Activated T-cell treated with anti-CD3 and anti-CD28 coated beads, Interleukin-2, amount 50 U/mL, for 1 hour (primary cell): Measurements from ENCODE around the gene NAP1L5.
A peak's percentile ranks its signal among the peaks of the same experiment; 100 is the strongest.

ENCODE experiments used
- DNase-seq: peaks from one replicate; pipeline ENCODE4 v3.0.0-alpha.2; 2020

NAP1L5 gene

DNA sequence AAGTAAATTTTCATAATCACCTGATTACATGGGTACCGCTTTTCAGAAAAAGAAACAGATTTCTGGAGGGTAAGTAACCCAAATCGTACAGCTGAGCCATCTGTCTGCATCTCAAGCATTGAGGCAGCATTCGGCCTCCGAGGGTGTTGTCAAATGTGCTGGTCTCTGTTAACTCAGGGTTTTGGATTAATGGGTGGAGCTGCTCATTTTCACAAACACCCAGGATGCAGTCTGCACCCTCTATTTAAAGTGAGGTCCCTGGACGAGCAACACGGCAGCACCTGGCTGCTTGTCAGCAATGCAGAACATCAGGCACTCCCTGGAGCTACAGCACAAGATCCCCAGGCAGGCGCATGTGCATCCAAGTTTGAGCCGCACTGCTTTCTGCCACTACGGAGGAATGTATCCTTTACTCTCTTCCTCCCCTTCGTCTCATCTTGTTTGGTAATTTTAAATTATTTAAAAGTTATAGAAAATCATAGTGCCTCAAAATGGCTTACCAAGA is 24.7 kb upstream of the NAP1L5 start:
- no peak for DNase-seq

DNA sequence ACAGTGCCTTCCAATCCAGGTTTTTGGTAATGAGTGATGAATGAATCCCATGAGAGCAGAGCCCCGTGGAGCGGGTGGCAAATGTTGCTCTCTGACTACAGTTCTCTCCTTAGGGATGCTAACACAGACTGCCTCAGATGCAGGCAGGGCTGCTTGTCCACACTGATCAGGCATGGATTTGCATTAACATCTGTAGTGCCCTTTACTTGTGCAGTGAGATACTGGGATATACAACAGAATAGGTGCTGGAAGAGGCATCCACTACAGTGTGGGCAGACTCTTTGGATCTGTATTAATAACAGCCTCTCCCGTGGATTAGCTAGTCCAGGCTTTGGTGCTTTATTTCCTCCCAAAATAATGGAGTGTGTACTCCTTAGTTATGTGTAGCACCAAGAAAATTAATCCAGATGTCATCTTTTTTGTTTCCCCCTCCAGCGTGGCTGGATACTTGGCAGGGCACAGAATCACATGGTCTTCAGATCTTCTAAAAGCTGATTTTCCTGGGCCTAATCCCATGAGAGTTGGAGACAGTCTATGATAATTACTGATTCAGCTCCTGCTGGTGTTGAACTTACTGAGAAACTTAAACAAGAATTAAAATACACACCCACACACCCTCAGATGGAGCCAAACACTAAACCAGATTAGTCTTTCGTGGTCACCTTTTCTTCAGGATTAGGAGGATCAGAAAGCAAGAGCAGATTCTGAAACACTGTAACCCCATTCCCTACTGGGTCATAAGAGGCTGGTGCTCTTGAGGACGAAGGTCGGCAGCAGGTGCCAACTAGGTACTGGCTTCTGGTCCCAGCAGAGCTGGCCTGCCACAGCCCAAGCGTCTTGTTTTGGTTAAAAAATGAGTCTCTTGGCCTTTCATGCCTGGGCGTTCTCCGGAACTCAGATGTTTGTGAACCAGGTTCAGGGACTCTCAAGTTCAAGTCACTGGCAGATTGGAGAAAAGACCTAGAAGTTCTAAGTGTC is 23.1 kb upstream of the NAP1L5 start:
- DNase-seq = no peak

DNA sequence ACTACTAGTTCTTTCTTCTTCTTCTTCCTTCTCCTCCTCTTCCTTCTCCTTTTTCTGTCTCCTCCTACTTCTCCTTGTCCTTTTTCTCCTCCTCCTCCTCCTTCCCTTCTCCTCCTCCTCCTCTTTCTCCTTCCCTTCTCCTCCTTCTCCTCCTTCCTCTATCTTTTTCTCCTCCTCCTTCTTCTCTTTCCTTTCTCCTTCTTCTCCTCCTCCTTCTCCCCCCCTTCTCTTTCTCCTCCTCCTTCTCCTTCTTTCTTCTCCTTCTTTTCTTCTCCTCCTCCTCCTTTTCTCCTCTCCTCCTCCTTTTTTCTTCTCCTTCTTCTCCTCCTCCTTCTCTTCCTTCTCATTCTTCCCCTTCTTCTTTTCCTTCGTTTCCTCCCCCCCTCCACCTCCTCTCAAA is 21.8 kb upstream of the NAP1L5 start:
- no peak for DNase-seq

DNA sequence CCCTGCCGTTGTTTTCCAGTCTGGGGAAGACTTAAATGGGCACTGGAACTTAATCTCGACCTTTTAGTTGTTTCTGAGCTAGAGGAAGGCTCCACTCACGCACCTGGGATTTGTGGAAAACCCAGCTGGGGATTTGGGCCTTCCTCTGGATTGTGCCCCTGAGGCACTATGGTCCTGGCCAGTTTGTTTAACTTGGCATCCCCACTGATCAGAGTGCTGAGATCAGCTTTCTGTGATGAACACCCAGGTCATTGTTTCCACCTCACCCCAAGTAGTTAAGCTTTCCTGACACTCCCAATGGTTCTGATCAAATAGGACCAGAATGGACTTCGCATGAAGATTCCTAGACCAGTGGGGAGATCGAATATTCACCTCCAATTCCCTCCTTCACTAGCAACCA is 20.5 kb upstream of the NAP1L5 start:
- DNase-seq = no peak

DNA sequence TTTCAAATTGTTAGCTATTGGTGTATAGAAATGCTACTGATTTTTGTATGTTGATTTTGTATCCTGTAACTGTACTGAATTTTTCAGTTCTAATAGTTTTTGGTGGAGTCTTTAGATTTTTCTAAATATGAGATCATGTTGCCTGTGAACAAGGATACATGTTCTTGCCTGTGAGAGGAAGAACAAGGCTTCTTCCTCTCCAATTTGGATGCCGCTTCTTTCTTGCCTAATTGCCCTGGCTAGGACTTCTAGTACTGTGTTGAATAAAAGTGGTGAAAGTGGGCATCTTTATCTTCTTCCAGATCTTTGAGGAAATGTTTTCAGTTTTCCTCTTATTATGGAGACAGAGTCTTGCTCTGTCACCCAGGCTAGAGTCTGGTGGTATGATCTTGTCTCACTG is 16.2 kb upstream of the NAP1L5 start:
- no peak for DNase-seq

DNA sequence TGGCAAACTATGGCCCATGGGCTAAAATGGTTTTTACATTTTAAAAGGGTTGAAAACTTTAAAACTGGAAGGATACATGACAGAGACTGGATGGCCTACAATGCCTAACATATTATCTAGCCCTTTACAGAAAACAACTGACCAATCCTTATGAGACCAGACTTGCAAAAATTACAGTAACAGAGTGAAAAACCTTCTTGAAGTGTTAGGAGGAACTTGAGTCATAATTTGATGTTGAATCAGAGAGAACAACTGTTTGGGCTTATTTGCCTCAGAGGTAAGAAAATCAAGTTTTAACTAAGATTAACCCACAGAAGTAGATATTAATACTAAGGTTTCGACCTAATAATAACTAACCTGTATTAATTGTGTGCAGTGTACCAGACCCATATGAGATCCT is 12.4 kb upstream of the NAP1L5 start:
- no peak for DNase-seq

DNA sequence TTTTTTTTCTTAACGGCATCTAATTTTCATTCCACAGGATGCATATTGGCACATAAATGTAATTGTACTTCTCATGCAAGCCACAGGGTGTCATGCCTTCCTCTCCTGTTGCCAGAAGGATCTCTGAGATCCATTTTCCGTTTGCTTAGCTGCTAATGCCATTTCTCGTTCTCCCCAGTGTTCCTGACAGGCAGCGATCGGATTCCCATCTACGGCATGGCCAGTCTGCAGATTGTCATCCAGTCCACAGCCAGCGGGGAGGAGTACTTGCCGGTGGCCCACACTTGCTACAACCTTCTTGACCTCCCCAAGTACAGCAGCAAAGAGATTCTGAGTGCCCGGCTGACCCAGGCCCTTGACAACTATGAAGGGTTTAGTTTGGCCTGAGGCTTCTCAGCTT is 8.9 kb upstream of the NAP1L5 start:
- no peak for DNase-seq

DNA sequence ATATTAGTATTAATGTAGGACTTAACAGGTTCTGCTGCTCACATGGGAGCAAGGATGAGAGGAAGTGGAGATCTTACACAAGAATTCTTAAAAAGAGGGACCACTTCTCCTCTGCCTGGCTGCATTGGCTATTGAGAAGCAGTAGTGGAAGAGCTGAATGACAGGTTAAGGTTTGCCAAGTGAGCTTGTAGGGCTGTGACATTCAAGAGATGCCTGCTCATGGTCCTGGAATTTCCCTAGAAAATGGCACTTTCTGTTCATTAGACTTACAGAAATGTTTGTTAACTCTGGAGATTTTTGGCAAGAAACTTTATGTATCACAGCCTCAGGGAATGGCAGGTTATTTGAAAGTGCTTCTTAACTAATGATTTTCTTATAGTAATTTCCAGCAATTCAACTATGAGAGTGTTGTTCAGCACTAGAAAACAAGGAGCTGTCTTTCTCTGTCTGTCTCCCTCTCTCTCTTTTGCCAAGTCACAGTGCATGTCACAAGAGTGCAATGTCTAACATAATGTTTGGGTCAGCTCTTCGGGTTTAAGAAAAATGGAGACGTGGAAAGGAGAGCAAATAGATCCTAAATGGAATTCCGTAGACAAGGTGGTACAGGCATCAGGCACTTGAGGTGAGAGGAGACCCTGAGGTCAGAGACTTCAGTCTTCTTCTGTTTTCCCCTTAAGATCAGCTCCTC is 8.3 kb upstream of the NAP1L5 start:
- DNase-seq = no peak

DNA sequence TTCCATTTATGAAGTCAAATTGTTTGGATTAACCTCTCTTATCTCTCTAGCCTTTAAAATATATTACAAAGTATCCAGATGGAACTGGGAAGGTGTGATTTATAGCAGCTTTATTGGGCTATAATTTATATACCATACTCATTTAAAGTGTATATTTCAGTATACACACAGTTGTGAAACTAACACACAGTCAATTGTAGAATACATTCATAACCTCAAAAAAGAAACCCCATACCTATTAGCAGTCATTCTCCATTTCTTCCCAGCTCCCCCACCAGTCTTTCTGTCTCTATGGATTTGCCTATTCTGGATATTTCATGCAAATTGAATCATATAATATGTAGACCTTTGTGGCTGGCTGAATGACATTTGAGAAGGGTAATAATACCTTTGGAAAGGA is 7.6 kb upstream of the NAP1L5 start:
- DNase-seq = no peak

DNA sequence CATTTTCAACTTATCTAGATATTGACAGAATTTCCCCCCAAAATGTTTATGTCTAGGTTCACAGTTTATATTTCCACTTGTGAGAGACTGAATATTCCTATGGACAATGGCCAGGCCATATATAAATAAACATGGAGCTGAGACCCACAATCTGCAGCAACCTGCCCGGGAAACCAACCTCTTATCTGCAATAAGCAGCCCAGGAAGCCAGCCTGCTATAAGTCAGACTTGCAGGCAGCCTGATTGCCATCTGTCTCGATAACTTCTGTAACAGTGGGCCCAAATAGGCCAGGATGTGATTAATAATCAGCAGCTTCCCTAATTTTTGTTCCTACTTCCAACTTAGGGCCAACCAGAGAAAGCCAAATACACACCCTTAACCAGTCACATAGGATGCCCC is 5.2 kb upstream of the NAP1L5 start:
- no peak for DNase-seq

DNA sequence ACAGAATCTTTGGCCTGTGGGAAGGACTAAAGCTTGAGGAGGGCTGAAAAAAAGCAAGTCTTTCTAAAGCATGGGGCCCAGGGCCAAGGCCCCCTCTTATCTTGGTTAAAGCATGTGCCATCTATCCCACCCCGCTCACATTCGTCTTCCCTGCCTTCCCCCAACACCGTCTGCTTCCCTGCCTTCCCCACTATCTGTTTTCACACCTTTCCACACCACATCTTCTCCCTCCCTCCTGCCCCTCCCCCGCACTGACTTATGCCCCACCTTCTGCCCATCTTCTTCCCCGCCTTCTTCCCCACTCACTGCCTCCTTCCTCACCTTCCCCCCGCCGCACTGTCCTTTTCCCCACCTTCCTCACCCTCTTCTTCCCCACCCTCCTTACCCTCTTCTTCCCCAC is 890 bp upstream of the NAP1L5 start:
- no peak for DNase-seq

DNA sequence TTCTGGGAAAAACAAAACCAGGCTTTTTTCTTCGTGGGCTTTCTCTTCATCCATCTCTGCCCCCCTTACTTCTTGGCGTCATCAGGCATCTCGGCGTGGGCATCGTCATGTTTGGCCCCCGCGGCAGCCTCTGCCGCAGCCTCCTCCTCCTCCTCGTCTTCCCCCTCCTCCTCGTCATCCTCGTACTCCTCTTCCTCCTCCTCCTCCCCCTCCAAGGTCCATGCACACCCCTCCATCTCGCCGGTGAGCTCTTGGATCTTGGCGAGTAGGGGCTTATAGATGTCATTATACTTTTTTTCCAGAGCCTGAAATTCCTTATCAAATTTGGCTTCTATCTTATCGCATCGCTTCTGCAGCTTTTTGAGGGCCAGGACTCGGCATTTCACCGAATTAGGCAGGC is 488 bp downstream of the NAP1L5 start:
- DNase-seq = peak; percentile 25

DNA sequence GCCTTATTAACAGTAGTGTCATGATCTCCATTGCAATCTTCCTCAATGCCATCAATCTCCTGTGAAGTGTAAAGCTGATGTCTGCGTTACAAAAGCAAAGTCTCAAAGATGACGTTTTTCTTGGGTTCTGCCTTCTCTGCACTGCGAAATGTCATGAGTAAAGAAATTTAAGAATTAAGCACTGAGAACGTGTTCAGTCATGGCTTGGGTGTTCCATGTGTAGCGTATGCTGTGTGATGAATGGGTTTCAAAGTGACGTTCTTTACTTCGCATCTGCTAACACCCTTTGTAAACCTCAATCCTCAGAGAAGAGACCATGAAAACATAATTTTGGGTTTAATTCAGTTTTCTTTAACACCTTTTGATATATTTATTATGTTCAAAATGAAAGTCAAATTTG is 999 bp downstream of the NAP1L5 start:
- no peak for DNase-seq

DNA sequence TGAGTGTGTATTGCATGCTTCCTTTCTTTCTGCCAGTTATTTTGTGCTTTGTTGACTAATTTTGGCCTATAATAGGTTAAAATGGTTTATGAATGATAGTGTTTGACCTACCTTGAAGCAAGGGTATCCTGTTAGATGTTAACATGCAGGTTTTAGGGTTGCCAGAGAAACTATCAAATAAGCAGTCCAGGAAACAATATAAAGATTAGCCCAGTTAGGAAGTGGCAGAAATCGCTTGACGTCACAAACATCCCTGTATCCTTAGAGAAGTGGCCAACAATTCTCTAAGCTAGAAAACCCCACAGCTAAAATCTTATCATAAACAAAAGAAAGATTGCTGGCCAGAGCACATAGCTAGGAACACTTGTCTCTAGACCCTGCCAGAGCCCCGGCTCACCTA is 3.8 kb downstream of the NAP1L5 start:
- no peak for DNase-seq

DNA sequence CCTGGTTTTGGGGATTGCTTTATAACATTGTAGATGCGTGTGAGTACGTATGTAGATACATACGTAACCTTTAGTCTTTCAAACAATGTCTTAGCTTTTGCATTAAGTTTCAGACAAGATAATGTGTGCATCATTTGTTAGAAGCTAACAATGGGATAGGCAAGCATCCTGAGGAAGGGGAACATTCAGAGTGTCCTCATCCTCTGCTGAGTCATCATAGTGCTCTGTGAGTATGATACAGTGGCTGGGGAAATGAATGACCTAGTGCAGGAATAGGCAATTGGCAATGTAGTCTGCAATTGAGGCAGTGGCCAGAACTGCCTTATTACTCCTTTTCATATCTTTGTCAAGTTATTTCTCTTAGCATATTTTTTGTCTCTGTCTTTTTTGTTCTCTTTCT is 7.3 kb downstream of the NAP1L5 start:
- no peak for DNase-seq

DNA sequence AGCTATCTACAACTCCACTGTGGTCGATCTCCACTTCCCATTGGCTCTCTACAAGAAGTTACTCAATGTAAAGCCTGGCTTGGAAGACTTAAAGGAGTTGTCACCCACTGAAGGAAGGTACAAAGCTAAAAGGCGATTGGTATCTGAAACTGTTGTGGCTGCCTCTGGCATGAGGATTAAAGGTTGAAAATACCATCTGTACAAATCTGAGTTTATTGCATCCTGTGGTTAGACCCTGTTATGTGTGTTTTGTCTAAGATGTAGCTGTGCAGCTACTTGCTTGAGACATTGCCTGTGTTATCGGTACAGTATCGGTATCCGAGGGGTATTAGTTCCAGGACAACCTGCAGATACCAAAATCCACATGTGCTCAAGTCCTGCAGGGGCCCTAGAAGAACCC is 16.4 kb downstream of the NAP1L5 start:
- DNase-seq = no peak

DNA sequence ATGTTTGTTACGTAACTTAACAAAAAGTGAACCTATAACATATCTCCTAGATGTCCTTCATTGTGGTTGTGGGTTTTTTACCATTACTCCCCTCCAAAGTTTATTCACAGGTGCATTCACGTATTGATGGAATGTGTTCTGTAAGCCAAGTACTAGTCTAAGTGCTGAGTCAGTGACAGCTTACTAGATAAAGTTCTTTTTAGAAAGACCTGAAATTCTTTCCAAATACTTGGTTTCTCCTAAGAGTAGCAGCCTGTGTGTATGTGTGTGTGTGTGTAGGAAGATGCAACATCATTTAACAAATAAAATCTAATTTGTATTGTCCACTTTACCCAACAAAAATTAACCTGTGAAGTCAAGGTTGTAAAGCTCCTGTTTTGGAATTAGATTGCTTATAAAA is 22.1 kb downstream of the NAP1L5 start:
- DNase-seq = no peak

DNA sequence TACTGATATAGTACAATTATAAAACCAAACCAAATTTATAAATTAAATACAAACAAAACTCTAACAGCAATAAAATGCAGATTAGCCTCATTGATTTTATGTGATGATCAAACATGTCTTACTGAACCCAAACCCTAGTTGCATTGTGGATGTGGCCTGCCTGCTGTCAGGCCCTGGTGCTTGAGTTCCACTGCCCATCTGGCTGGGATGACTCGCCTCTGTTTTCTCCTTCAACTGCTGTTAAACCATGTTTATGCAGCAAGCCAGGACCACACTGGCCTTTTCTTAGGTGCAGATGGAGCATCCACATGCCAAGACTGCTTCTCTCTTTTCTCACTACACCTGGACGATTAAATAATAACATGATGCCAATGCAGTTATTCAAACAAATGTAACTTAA is 22.6 kb downstream of the NAP1L5 start:
- no peak for DNase-seq

DNA sequence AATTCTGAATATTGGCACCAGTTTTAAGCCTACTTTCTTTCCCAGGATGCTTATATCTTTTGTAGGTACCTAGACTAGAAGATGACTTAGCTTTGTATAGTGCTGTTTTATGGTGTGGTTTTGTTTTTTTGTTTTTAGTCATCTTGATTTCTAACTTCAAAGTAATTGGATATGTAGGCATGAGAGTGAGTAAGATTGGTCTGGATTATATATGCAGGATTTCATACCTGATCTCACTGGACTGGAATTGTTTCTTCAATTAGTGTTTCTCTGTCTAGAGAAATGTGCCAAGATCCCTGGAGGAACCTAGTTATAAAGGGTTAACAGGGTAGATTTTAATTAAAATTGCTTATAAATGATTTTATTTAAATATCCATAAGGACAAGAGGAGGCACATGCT is 23.1 kb downstream of the NAP1L5 start:
- DNase-seq = no peak

DNA sequence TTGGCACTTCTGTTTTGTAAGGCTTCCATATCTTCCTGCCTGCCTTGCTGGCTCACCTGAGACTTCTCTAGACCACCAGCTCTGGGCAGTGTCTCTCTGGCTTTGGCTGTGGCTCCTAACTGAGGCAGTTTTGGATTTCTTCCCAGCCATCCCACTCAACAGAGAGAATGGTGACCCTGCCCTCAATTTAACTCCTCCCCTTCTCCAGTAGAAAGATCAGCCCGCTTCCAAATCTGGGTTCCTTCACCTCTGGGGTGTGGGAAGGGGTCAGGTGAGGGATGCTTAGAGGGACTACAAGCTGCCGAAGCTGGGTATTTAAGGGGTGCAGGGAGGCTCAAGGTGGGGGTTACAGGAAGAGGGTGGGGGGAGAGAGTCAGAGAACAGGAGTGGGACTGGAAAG is 23.7 kb downstream of the NAP1L5 start:
- DNase-seq = no peak

DNA sequence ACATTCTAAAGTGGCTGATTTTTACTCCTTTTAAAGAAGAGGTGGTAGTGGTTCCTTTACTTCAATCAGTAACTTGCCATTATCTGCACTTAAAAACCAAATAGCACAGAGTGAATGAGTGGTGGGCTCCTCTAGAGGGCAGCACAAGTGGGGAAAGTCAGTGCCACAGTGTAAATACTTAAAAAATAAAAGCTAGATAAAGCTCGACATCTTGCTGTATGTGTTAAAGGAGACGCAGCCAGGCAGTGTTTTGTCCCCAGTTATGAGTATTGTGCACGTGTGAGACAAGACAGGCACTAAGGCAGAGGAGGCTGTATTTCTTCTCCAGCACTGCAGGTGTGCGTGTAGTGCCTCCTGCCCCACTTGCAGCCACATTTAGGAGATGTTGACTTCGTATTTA is 24.6 kb downstream of the NAP1L5 start:
- no peak for DNase-seq

DNA sequence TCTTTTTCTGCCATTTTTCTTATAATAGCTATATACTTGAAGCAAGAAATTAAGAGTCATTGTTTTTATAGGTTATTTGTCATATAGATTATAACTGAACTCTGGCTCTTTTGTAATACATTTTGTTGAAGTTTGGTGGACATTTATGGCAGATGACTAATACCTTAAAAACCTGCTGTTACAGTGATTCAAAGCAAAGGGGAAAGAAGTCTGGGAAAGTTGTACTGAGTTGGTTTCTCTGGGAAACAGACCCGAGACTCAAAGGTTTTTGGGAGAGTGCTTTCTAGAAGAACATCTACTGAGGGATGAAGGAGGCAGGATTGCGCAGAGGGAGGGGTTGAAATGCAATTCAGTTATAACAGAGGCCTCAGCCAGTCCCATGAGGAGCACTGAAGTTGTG is 35.9 kb downstream of the NAP1L5 start:
- DNase-seq = no peak

DNA sequence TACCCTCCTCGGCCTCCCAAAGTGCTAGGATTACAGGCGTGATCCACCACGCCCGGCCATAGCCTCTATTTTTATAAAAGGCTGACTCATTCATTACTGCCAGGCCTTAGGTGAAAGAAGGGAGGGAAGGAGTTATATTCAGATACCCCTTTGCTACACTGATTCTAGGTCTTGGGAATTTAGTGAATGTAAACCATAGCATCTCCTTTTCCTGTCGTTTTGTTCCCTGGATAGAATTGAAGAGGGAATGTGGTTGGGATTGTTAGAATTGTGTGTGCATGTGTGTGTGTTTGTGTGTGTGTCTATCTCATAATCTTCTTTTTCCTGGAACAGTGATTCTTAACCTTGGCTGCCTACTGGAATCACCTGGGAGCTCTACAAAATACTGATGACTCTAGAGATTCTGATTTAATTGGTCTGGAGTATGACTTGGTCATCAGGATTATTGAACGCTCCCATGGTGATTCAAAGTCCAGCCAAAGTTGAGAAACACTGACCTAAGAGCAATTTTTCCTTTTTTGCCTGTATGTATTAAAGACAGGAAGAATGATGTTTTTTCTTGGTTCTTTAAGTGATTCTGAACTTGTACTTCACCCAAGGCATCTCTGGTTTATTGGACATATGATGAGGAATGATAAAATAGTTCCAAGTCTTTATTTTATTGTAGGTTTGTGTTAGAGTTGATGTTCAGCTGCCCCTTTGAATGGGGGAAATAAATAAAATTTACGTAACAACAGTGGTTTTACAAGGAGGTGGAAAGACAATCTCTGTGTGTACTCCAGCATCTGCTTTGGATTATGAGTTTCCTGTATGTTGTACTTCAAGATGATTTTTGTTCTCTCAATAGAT is 37.0 kb downstream of the NAP1L5 start:
- no peak for DNase-seq

DNA sequence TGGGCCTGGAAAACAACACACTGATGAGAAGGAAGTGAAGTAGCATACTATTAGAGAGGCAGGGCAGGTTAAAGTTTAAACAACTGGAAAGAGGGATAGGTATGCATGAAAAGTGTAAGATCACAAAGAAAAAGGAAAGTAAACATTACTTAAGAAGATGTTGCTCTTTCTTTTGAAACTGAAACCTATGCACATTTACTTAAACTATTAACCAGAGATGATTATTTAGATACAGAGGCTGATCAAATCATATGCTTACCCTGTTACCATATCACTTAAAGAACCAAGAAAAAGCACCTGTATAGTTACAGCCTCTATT is 37.8 kb downstream of the NAP1L5 start:
- DNase-seq = no peak
